Measurements from ENCODE around the gene RASIP1. TPM values are rescaled to one million over a fixed set of nuclear protein-coding genes. Genes with fewer than 3 reads are reported as not detected.

The RASIP1 gene
- total RNA-seq, 1 donor from 2014 or later: 0.62 TPM

DNA sequence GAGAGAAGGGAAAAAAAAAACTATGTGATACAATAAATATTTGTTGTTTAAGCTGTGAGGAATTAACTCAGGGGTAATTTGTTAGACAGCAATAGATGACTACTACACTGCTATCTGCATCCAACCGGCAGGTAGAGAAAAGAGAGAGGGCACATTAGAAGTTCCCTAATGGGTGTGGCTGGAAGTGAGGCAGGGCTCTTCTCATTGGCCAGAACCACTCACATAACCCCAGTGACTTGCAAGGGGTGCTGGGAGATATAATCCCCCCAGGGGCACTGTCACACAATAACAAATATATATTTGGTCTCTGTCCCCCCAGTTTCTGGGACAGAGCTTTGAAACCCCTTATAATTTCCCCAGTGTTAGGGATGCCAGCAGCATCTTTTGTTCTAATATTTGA lies 39.2 kb upstream of the RASIP1 start:
- Mint-ChIP-seq H3K36me3 (ENCODE audit: low read depth) (no peaks in the 10 kb centered on the region), H3K27me3 (ENCODE audit: low read depth) (no peaks in the 10 kb centered on the region)
- TF ChIP-seq, protein P1, sequence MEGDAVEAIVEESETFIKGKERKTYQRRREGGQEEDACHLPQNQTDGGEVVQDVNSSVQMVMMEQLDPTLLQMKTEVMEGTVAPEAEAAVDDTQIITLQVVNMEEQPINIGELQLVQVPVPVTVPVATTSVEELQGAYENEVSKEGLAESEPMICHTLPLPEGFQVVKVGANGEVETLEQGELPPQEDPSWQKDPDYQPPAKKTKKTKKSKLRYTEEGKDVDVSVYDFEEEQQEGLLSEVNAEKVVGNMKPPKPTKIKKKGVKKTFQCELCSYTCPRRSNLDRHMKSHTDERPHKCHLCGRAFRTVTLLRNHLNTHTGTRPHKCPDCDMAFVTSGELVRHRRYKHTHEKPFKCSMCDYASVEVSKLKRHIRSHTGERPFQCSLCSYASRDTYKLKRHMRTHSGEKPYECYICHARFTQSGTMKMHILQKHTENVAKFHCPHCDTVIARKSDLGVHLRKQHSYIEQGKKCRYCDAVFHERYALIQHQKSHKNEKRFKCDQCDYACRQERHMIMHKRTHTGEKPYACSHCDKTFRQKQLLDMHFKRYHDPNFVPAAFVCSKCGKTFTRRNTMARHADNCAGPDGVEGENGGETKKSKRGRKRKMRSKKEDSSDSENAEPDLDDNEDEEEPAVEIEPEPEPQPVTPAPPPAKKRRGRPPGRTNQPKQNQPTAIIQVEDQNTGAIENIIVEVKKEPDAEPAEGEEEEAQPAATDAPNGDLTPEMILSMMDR (IDR thresholded peaks at IDR 0.05): no peak

DNA sequence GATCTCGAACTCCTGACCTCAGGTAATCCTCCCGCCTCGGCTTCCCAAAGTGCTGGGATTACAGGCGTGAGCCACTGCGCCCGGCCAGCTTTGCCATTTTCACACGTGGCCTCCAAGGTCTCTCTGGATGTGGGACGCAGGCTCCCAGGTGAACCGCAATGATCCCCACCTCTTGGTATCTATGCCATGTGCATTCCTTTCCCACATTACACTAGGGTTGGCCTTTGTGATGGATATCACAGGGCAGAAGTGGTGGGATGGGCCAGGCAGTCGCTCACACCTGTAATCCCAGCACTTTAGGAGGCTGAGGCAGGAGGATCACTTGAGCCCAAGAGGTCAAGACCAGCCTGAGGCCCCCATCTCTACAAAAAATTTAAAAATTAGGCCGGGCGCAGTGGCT lies 37.3 kb upstream of the RASIP1 start:
- H3K4me1 Mint-ChIP-seq (ENCODE audit: low read depth): peaks cover 10% of the 10 kb centered on the region
- H3K27me3 Mint-ChIP-seq (ENCODE audit: low read depth): no peaks in the 10 kb centered on the region
- no peak overlapping the region for H3K27ac Mint-ChIP-seq (ENCODE audit: unreplicated experiment)
- no peak for DNase-seq (ENCODE audit: low spot score)
- no peak overlapping the region for H3K4me3 Mint-ChIP-seq (ENCODE audit: unreplicated experiment)
- TF ChIP-seq, protein P1 (IDR thresholded peaks at IDR 0.05): no peak
- H3K9me3 Mint-ChIP-seq (ENCODE audit: low read depth): no peaks in the 10 kb centered on the region
- no peaks in the 10 kb centered on the region for H3K36me3 Mint-ChIP-seq (ENCODE audit: low read depth)

More for the DNA sequence above, 39.2 kb upstream of the RASIP1 start:
- Mint-ChIP-seq H3K9me3 (ENCODE audit: low read depth) (no peaks in the 10 kb centered on the region), H3K27ac (ENCODE audit: unreplicated experiment) (no peak overlapping the region), H3K4me3 (ENCODE audit: unreplicated experiment) (no peak overlapping the region), H3K4me1 (ENCODE audit: low read depth) (peaks cover 9% of the 10 kb centered on the region)
- no peak for DNase-seq (ENCODE audit: low spot score)

DNA sequence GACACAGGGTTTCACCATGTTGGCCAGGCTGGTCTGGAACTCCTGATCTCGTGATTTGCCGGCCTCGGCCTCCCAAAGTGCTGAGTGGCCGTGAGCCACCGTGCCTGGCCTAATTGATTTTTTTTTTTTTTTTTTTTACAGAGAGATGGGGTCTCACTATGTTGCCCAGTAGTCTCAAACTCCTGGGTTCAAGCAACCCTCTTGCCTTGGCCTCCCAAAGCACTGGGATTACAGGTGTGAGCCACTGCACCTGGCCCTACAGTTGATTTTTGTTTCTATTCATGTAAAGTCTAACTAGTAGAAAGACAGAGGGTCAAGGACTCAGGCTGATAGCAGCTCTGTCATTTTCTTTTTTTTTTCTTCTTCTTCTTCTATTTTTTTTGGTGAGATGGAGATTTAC lies 36.7 kb upstream of the RASIP1 start:
- no peak overlapping the region for H3K27ac Mint-ChIP-seq (ENCODE audit: unreplicated experiment)
- no peak overlapping the region for H3K4me3 Mint-ChIP-seq (ENCODE audit: unreplicated experiment)
- H3K27me3 Mint-ChIP-seq (ENCODE audit: low read depth): no peaks in the 10 kb centered on the region
- peaks cover 10% of the 10 kb centered on the region for H3K4me1 Mint-ChIP-seq (ENCODE audit: low read depth)
- H3K9me3 Mint-ChIP-seq (ENCODE audit: low read depth): no peaks in the 10 kb centered on the region
- H3K36me3 Mint-ChIP-seq (ENCODE audit: low read depth): no peaks in the 10 kb centered on the region
- TF ChIP-seq, protein P1 (IDR thresholded peaks at IDR 0.05): no peak
- DNase-seq (ENCODE audit: low spot score): no peak

DNA sequence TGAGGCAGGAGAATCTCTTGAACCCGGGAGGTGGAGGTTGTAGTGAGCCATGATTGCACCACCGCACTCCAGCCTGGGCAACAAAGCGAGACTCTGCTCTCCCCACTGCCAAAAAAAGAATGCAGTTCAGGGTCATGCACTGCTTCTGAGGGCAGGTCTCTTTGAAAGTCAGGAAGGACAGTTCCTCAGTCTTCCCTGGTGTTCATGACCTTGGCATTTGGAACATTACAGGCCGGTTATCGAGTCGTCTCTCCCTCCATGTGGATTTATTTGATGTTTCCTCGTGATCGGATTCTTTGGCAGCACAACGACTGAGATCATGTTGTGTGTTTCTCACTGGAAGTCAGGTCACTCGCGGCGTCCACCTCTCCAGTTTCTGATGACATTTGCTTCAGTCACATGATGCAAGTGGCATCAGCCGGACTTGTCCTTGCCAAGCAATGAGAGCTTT lies 32.1 kb upstream of the RASIP1 start:
- H3K4me1 Mint-ChIP-seq (ENCODE audit: low read depth): peaks cover 22% of the 10 kb centered on the region

DNA sequence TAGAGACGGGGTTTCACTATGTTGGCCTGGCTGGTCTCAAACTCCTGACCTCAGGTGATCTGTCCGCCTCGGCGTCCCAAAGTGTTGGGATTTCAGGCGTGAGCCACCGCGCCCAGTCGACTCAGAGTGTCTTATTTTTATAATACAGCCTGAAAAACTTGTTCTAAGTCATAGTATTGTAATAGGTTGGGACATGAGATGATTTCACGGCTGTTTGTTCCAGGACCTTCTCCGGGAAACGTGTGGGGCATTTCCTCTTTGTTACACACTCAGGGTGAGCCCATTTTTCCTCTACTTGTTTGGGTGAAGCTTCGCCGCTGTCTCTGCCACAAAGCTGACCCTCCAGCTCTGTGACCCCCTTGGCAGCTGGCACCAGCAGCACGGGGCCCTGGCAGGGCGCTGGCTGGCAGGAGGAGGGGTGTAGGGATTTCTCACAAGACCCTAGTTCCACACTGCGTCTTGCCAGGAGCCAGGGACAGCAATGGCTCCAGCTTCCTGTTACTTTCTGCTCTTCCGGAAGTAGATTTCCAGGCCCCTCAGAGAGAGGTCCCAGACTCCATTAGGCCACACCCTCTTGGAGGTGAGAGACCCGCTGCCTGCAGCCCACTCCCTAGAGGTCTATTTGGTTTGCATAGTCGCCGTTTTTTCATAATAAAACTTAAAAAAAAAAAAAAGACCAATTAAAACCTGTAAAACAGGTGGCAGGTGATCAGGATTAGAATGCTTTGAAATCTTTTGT lies 30.5 kb upstream of the RASIP1 start:
- TF ChIP-seq, protein P1 (IDR thresholded peaks at IDR 0.05): no peak
- H3K27ac Mint-ChIP-seq (ENCODE audit: unreplicated experiment): peak overlapping the region; percentile 94
- peaks cover 3% of the 10 kb centered on the region for H3K27me3 Mint-ChIP-seq (ENCODE audit: low read depth)
- H3K9me3 Mint-ChIP-seq (ENCODE audit: low read depth): peaks cover 2% of the 10 kb centered on the region
- no peaks in the 10 kb centered on the region for H3K36me3 Mint-ChIP-seq (ENCODE audit: low read depth)
- DNase-seq (ENCODE audit: low spot score): no peak
- no peak overlapping the region for H3K4me3 Mint-ChIP-seq (ENCODE audit: unreplicated experiment)
- peaks cover 22% of the 10 kb centered on the region for H3K4me1 Mint-ChIP-seq (ENCODE audit: low read depth)

More for the DNA sequence above, 32.1 kb upstream of the RASIP1 start:
- no peak for DNase-seq (ENCODE audit: low spot score)
- peaks cover 2% of the 10 kb centered on the region for H3K9me3 Mint-ChIP-seq (ENCODE audit: low read depth)
- no peaks in the 10 kb centered on the region for H3K36me3 Mint-ChIP-seq (ENCODE audit: low read depth)
- peak overlapping the region; percentile 81 for H3K27ac Mint-ChIP-seq (ENCODE audit: unreplicated experiment)
- H3K4me3 Mint-ChIP-seq (ENCODE audit: unreplicated experiment): no peak overlapping the region
- TF ChIP-seq, protein P1 (IDR thresholded peaks at IDR 0.05): no peak
- H3K27me3 Mint-ChIP-seq (ENCODE audit: low read depth): no peaks in the 10 kb centered on the region

Measured in chondrocyte (in vitro differentiated cells).